ENCODE measurements around the gene CASQ2. TPM values are rescaled to one million over a fixed set of nuclear protein-coding genes. Genes with fewer than 3 reads are reported as not detected.

The CASQ2 gene
- polyA plus RNA-seq, 1 donor from 2014 or later: not detected

DNA sequence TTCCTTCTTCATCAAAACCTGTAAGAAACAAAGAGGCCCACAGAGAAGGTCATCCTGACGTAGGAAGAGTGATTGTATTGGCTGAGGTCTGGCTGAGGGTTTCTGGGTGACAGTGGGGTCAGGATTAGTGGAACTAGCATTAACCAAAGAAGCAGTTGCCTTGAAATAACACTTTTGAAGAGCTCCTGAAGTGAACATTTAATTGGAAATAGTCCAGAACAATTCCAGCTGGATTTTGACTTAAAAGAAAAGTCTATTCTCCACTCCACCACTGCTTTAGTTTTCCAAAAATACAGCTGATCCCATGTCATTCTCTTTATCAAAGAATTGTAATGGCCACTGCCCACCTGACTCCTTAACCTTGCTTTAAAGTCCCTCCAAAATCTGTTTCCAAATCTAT is 27.7 kb downstream of the CASQ2 start:
- Histone ChIP-seq H3K9me3 (ENCODE audit: low read length) (no peaks in the 10 kb centered on the region), H3K9ac (ENCODE audit: low read length) (no peak overlapping the region), H3K4me3 (ENCODE audit: low read length) (no peak overlapping the region), H3K36me3 (ENCODE audit: insufficient read depth, low read length) (no peaks in the 10 kb centered on the region), H2AFZ (ENCODE audit: low read depth, low read length) (no peak overlapping the region), H4K20me1 (ENCODE audit: insufficient read depth) (no peaks in the 10 kb centered on the region), H3F3A (ENCODE audit: insufficient read depth, low read length, poor library complexity, severe bottlenecking) (no peaks in the 10 kb centered on the region), H3K27me3 (ENCODE audit: insufficient read depth, low read depth, low read length) (no peaks in the 10 kb centered on the region), H3K9me2 (ENCODE audit: insufficient read depth, low read length) (no peaks in the 10 kb centered on the region), H3K27ac (ENCODE audit: low read length) (no peak overlapping the region), H3K79me2 (replicated peaks; ENCODE audit: insufficient read depth, low read length) (no peaks in the 10 kb centered on the region), H3K4me2 (ENCODE audit: low read length) (no peak overlapping the region)
- TF ChIP-seq EZH2 (IDR thresholded peaks at IDR 0.05; ENCODE audit: borderline replicate concordance, insufficient read depth, low read length, poor library complexity, severe bottlenecking) (no peak), TAF1 (IDR thresholded peaks at IDR 0.05; ENCODE audit: low read depth) (no peak), RAD21 (conservative IDR thresholded peaks at IDR 0.05) (no peak), POLR2AphosphoS5 (IDR thresholded peaks at IDR 0.05) (no peak)

DNA sequence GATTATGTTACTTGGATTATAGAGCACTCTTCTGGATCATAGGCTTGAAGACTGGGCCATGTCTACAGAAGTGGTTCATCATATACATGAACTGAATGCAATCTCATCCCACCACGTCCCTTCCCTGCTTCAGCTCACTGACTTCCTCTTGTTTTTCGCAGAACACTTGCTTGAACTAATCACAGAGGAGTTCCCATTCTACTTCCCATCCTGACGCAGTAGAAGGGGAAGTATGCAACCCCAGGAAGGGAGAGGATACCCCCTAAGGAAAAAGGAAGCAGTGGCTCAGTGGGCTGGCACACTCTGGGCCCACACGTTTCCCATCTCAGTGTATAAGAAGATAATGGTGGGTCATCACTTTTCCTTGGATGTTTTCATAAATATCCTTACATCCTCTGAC is 36.2 kb downstream of the CASQ2 start:
- Histone ChIP-seq H3K79me2 (replicated peaks; ENCODE audit: insufficient read depth, low read length) (no peaks in the 10 kb centered on the region), H3K36me3 (ENCODE audit: insufficient read depth, low read length) (no peaks in the 10 kb centered on the region), H3K4me3 (ENCODE audit: low read length) (no peak overlapping the region), H3K4me2 (ENCODE audit: low read length) (no peak overlapping the region), H3K9me3 (ENCODE audit: low read length) (no peaks in the 10 kb centered on the region), H3K9me2 (ENCODE audit: insufficient read depth, low read length) (no peaks in the 10 kb centered on the region), H4K20me1 (ENCODE audit: insufficient read depth) (no peaks in the 10 kb centered on the region), H3K27ac (ENCODE audit: low read length) (no peak overlapping the region), H3F3A (ENCODE audit: insufficient read depth, low read length, poor library complexity, severe bottlenecking) (no peaks in the 10 kb centered on the region), H2AFZ (ENCODE audit: low read depth, low read length) (no peak overlapping the region), H3K9ac (ENCODE audit: low read length) (no peak overlapping the region), H3K27me3 (ENCODE audit: insufficient read depth, low read depth, low read length) (no peaks in the 10 kb centered on the region)
- no peak for TF ChIP-seq SMC3 (conservative IDR thresholded peaks at IDR 0.05; ENCODE audit: poor library complexity)
- TF ChIP-seq EZH2 (IDR thresholded peaks at IDR 0.05; ENCODE audit: borderline replicate concordance, insufficient read depth, low read length, poor library complexity, severe bottlenecking): no peak
- TF ChIP-seq MXI1 (conservative IDR thresholded peaks at IDR 0.05; ENCODE audit: poor library complexity, severe bottlenecking): no peak
- no peak for TF ChIP-seq POLR2AphosphoS5 (IDR thresholded peaks at IDR 0.05)
- TF ChIP-seq TAF1 (IDR thresholded peaks at IDR 0.05; ENCODE audit: low read depth): no peak
- TF ChIP-seq RAD21 (conservative IDR thresholded peaks at IDR 0.05): no peak
- TF ChIP-seq, protein P1, sequence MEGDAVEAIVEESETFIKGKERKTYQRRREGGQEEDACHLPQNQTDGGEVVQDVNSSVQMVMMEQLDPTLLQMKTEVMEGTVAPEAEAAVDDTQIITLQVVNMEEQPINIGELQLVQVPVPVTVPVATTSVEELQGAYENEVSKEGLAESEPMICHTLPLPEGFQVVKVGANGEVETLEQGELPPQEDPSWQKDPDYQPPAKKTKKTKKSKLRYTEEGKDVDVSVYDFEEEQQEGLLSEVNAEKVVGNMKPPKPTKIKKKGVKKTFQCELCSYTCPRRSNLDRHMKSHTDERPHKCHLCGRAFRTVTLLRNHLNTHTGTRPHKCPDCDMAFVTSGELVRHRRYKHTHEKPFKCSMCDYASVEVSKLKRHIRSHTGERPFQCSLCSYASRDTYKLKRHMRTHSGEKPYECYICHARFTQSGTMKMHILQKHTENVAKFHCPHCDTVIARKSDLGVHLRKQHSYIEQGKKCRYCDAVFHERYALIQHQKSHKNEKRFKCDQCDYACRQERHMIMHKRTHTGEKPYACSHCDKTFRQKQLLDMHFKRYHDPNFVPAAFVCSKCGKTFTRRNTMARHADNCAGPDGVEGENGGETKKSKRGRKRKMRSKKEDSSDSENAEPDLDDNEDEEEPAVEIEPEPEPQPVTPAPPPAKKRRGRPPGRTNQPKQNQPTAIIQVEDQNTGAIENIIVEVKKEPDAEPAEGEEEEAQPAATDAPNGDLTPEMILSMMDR (IDR thresholded peaks at IDR 0.05; ENCODE audit: poor library complexity, severe bottlenecking): no peak
- no peak for TF ChIP-seq EP300 (conservative IDR thresholded peaks at IDR 0.05; ENCODE audit: poor library complexity, severe bottlenecking)

DNA sequence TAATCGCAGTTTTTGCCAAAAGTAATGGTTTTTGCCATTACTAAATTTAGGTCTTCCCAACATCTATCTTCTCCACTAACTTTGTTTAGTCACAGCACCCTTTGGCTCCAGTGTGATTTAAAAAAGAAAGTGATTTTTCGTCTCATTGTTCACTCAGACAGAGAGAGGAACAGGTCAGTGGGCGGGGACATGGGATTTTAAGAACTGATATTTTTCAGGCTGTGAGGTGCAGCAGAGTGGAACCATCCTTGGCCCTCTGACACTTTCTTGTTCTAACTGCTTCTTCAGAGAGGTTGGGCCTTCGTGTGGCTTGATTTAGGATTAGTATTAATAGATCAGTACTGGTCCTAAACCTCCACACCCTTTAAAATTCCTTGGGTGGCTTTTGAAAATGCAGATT is 38.8 kb downstream of the CASQ2 start:
- Histone ChIP-seq H3F3A (ENCODE audit: insufficient read depth, low read length, poor library complexity, severe bottlenecking) (no peaks in the 10 kb centered on the region), H3K4me2 (ENCODE audit: low read length) (no peak overlapping the region), H3K9me3 (ENCODE audit: low read length) (no peaks in the 10 kb centered on the region), H3K4me3 (ENCODE audit: low read length) (no peak overlapping the region), H3K9me2 (ENCODE audit: insufficient read depth, low read length) (no peaks in the 10 kb centered on the region), H3K27me3 (ENCODE audit: insufficient read depth, low read depth, low read length) (no peaks in the 10 kb centered on the region), H4K20me1 (ENCODE audit: insufficient read depth) (no peaks in the 10 kb centered on the region), H2AFZ (ENCODE audit: low read depth, low read length) (no peak overlapping the region), H3K9ac (ENCODE audit: low read length) (no peak overlapping the region), H3K27ac (ENCODE audit: low read length) (no peak overlapping the region), H3K79me2 (replicated peaks; ENCODE audit: insufficient read depth, low read length) (no peaks in the 10 kb centered on the region), H3K36me3 (ENCODE audit: insufficient read depth, low read length) (no peaks in the 10 kb centered on the region)
- TF ChIP-seq, protein P1 (IDR thresholded peaks at IDR 0.05; ENCODE audit: poor library complexity, severe bottlenecking): no peak
- TF ChIP-seq EP300 (conservative IDR thresholded peaks at IDR 0.05; ENCODE audit: poor library complexity, severe bottlenecking) (no peak), TAF1 (IDR thresholded peaks at IDR 0.05; ENCODE audit: low read depth) (no peak), RAD21 (conservative IDR thresholded peaks at IDR 0.05) (no peak), EZH2 (IDR thresholded peaks at IDR 0.05; ENCODE audit: borderline replicate concordance, insufficient read depth, low read length, poor library complexity, severe bottlenecking) (no peak), MXI1 (conservative IDR thresholded peaks at IDR 0.05; ENCODE audit: poor library complexity, severe bottlenecking) (no peak), SMC3 (conservative IDR thresholded peaks at IDR 0.05; ENCODE audit: poor library complexity) (no peak), POLR2AphosphoS5 (IDR thresholded peaks at IDR 0.05) (no peak)
- TF ChIP-seq, protein P2, sequence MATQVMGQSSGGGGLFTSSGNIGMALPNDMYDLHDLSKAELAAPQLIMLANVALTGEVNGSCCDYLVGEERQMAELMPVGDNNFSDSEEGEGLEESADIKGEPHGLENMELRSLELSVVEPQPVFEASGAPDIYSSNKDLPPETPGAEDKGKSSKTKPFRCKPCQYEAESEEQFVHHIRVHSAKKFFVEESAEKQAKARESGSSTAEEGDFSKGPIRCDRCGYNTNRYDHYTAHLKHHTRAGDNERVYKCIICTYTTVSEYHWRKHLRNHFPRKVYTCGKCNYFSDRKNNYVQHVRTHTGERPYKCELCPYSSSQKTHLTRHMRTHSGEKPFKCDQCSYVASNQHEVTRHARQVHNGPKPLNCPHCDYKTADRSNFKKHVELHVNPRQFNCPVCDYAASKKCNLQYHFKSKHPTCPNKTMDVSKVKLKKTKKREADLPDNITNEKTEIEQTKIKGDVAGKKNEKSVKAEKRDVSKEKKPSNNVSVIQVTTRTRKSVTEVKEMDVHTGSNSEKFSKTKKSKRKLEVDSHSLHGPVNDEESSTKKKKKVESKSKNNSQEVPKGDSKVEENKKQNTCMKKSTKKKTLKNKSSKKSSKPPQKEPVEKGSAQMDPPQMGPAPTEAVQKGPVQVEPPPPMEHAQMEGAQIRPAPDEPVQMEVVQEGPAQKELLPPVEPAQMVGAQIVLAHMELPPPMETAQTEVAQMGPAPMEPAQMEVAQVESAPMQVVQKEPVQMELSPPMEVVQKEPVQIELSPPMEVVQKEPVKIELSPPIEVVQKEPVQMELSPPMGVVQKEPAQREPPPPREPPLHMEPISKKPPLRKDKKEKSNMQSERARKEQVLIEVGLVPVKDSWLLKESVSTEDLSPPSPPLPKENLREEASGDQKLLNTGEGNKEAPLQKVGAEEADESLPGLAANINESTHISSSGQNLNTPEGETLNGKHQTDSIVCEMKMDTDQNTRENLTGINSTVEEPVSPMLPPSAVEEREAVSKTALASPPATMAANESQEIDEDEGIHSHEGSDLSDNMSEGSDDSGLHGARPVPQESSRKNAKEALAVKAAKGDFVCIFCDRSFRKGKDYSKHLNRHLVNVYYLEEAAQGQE (IDR thresholded peaks at IDR 0.05; ENCODE audit: borderline replicate concordance): no peak

Data from neural cell (in vitro differentiated cells).